RWPE1 (cell line): ENCODE data around the gene LILRB3.

Experiments
- CTCF ChIA-PET: fragments of 350-600 bp; sonication (Branson Sonifier 250); formaldehyde crosslinking; extraction: SDS; loops from one replicate; lab custom pipeline; 2021; lab: Yijun Ruan, JAX
- POLR2A ChIA-PET: fragments of 400-600 bp; formaldehyde crosslinking; extraction: SDS; loops from one replicate; lab custom pipeline; 2020; ENCODE audit warnings: antibody characterized with exemption; ENCODE audit not compliant: low non-redundant PET; lab: Yijun Ruan, JAX
- DNase-seq: peaks from one replicate; pipeline ENCODE4 v3.0.0; 2012; ENCODE audit warnings: low spot score
- H3K27ac ChIP-seq: fragments of 450-650 bp; 2 replicates; pipeline ENCODE4 v1.5.1; 2017
- TF ChIP-seq, protein P1 (sequence below): fragments of 450-650 bp; conservative IDR thresholded peaks from 2 replicates; pipeline ENCODE4 v1.5.1; 2017; ENCODE audit warnings: low read depth, mild to moderate bottlenecking

LILRB3 gene

GRCh38 chr19:54206030-54206830 is 16.6 kb downstream of the LILRB3 start:
- CTCF ChIA-PET, result interaction anchor here (0.6 kb wide), 1 partner anchor 85 kb away, joined by 3 read pairs; no protein-coding TSS in a partner anchor
- H3K27ac ChIP-seq, result peak overlapping the region; percentile 85
- POLR2A ChIA-PET, result no interaction called here
- TF ChIP-seq, protein P1, sequence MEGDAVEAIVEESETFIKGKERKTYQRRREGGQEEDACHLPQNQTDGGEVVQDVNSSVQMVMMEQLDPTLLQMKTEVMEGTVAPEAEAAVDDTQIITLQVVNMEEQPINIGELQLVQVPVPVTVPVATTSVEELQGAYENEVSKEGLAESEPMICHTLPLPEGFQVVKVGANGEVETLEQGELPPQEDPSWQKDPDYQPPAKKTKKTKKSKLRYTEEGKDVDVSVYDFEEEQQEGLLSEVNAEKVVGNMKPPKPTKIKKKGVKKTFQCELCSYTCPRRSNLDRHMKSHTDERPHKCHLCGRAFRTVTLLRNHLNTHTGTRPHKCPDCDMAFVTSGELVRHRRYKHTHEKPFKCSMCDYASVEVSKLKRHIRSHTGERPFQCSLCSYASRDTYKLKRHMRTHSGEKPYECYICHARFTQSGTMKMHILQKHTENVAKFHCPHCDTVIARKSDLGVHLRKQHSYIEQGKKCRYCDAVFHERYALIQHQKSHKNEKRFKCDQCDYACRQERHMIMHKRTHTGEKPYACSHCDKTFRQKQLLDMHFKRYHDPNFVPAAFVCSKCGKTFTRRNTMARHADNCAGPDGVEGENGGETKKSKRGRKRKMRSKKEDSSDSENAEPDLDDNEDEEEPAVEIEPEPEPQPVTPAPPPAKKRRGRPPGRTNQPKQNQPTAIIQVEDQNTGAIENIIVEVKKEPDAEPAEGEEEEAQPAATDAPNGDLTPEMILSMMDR, result no peak
- DNase-seq, result no peak

DNA sequence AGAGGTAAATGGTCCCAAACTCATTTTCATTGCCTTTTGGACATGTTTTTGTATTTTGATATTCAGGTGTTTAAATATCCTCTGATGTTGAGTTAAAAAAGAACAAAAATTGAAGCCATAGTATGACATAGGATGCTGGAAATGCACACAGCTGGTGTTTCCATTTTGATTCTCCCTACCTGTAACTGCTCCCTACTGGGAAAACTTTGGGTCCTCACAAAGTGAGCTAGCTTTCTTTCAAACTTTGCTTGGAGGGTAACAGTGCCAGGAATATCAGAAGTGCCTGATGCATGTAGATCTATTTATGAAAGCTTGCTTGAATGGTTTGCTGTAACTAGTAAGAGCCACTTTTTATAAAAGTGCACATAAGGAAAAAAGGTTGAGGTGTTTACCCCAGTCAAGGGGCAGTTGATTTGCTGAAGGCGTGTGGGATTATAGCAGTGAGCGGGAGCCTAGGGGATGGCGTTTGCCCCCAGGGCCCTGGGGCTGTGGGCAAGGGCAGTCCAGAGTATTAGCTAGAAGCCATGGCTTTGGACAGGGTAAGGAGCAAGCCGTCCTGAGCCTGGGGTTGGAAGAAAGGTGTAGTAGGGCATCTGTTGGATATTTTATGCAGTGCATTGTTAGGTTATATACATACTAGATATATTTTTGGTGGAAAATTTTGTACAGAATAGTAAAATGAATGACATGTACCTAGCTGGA is 17.9 kb downstream of the LILRB3 start:
- ChIA-PET CTCF (no interaction called here), POLR2A (no interaction called here)
- DNase-seq, result no peak
- peak overlapping the region; percentile 40; the same call in 1 of the 2 replicates for H3K27ac ChIP-seq
- TF ChIP-seq, protein P1, result no peak

DNA sequence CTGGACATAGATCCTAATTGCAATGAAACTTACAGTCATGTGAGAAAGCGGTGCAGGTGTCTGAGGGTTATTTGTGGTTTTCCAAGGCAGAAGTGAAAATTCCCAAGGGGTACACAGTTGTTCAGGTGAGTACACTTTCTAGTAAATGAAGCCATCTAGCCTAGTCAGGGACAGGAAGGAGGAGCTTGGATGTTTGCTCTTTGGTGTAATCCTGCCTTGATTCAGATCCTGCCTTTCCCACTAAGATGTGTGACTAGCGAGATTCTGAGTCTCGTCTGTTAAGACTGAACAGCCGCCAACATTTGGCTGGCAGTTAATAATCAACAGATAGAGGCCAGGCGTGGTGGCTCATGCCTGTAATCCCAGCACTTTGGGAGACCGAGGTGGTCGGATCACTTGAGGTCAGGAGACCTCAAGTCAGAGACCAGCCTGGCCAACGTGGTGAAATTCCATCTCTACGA is 19.6 kb downstream of the LILRB3 start:
- TF ChIP-seq, protein P1, result no peak
- CTCF ChIA-PET, result no interaction called here
- DNase-seq, result no peak
- peak overlapping the region; percentile 68 for H3K27ac ChIP-seq
- POLR2A ChIA-PET, result no interaction called here

- CTCF ChIA-PET, result interaction anchor here (1.3 kb wide), 1 partner anchor 45 kb away, joined by 3 read pairs; no protein-coding TSS in a partner anchor
- peak overlapping the region; percentile 86 for H3K27ac ChIP-seq
Observed at GRCh38 chr19:54201980-54202379, 20.8 kb downstream of the LILRB3 start.

DNA sequence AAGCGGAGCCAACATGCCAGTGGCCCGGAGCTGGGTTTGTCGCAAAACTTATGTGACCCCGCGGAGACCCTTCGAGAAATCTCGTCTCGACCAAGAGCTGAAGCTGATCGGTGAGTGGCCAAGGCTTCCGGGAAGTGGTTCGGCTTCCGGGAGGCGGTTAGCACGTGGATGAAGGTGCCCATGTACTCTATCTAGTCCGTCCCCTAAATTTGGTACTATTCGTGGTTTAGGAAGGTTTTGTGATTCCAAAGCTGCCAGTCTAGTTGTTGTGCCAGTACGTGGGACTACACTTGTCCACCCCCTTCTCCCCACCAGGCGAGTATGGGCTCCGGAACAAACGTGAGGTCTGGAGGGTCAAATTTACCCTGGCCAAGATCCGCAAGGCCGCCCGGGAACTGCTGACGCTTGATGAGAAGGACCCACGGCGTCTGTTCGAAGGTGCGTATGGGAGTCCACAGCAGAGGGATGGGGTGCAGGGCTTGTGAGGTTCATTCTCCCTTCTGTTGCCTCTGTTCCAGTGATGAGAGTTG is 21.6 kb downstream of the LILRB3 start:
- TF ChIP-seq, protein P1, result no peak
- H3K27ac ChIP-seq, result peak overlapping the region; percentile 86
- no peak for DNase-seq
- ChIA-PET CTCF (interaction anchor here (1.3 kb wide), 1 partner anchor 45 kb away, joined by 3 read pairs; no protein-coding TSS in a partner anchor), POLR2A (interaction anchor here (0.7 to 1.5 kb wide), 4 partner anchors 9 to 34 kb away, joined by 3 to 9 read pairs (median 4); partner anchors contain the start of gene MBOAT7)

More at GRCh38 chr19:54201980-54202379, 20.8 kb downstream of the LILRB3 start:
- no peak for DNase-seq
- POLR2A ChIA-PET, result no interaction called here
- TF ChIP-seq, protein P1, result no peak

DNA sequence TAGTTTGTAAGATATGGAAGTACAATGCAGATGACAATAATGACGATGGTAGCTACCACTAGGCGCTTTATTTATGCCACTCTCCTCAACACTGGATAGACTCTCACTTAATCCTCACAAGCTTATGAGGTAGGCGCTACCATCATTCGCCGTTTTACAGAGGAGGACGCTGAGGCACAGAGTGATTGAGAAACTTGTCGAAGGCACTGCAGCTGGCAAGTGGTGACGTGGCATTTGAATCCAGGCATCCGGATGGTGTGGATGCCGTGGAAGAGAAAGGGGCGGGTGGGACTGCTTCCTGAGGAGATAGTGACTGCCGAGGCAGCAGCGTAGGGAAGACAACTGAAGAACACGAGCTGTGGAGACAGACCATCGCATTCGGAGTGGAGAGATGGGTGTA is 23.4 kb downstream of the LILRB3 start:
- TF ChIP-seq, protein P1, result no peak
- POLR2A ChIA-PET, result interaction anchor here (1.4 kb wide), 1 partner anchor 9 kb away, joined by 4 read pairs; the partner anchor contains the start of gene MBOAT7
- CTCF ChIA-PET, result no interaction called here
- H3K27ac ChIP-seq, result peak overlapping the region; percentile 86
- DNase-seq, result no peak
